HG03159 (cell line): ENCODE measurements around the gene ENO3.

ENCODE experiments used
- ATAC-seq: cut with Tn5 transposase; IDR thresholded peaks from one replicate; pipeline ENCODE4 v1.9.1; 2021; ENCODE audit warnings: mild to moderate bottlenecking, moderate library complexity; ENCODE audit not compliant: unreplicated experiment

ENO3 gene

GRCh38 chr17:4936436-4936835 lies 14.5 kb upstream of the ENO3 start:
- ATAC-seq, result no peak

GRCh38 chr17:4937553-4937952 lies 13.4 kb upstream of the ENO3 start:
- no peak for ATAC-seq

GRCh38 chr17:4938069-4938491 lies 12.8 kb upstream of the ENO3 start:
- ATAC-seq, result no peak

- ATAC-seq, result no peak
These were observed 12.0 kb upstream of the ENO3 start for GRCh38 chr17:4938688-4939545.

- ATAC-seq, result no peak
These were observed 11.4 kb upstream of the ENO3 start for GRCh38 chr17:4939546-4939795.

- peak; percentile 68 for ATAC-seq
These were observed 10.9 kb upstream of the ENO3 start, which contains the start of the genes RNF167 and SLC25A11 for GRCh38 chr17:4939796-4940554. Gene RNF167 (plus strand): TSS chr17:4940268. CDS start chr17:4940910, 642 bp downstream. Gene SLC25A11 (minus strand): TSS chr17:4940046. CDS start chr17:4939910, 136 bp downstream.

- ATAC-seq, result no peak
These were observed 10.2 kb upstream of the ENO3 start for GRCh38 chr17:4940555-4941318.

- no peak for ATAC-seq
These were observed 9.7 kb upstream of the ENO3 start for GRCh38 chr17:4941319-4941610.

- ATAC-seq, result no peak
These were observed 8.0 kb upstream of the ENO3 start for GRCh38 chr17:4942760-4943508.

GRCh38 chr17:4944163-4944553 lies 6.8 kb upstream of the ENO3 start:
- no peak for ATAC-seq

GRCh38 chr17:4944554-4945175 lies 6.3 kb upstream of the ENO3 start:
- ATAC-seq, result no peak

- ATAC-seq, result no peak
These were observed 5.6 kb upstream of the ENO3 start for GRCh38 chr17:4945176-4945943.

GRCh38 chr17:4945944-4946280 lies 5.0 kb upstream of the ENO3 start:
- no peak for ATAC-seq

GRCh38 chr17:4946312-4946976 lies 4.5 kb upstream of the ENO3 start:
- no peak for ATAC-seq

- ATAC-seq, result no peak
These were observed 3.9 kb upstream of the ENO3 start for GRCh38 chr17:4947010-4947410.

GRCh38 chr17:4947411-4948165 lies 3.3 kb upstream of the ENO3 start:
- no peak for ATAC-seq

- peak; percentile 24 for ATAC-seq
These were observed 2.6 kb upstream of the ENO3 start, which contains the start of gene PFN1 for GRCh38 chr17:4948166-4948930. Gene PFN1 (minus strand): TSS chr17:4948530. CDS start chr17:4948394, 136 bp downstream.

- ATAC-seq, result peak; percentile 29
These were observed 2.0 kb upstream of the ENO3 start for GRCh38 chr17:4948931-4949320.
